IPS DF 4.7 (cell line): ENCODE results near the gene OR2F1.
"Not testable (repeated sequence)": the region's sequence is repeated elsewhere in the genome, so short reads cannot be mapped to it uniquely, and the experiment has no call there.

ENCODE experiments used
- DNase-seq: peaks from one replicate; pipeline ENCODE4 v3.0.0-alpha.2; 2013; ENCODE audit warnings: low spot score; ENCODE audit errors: extremely low read depth

OR2F1 gene

GRCh38 chr7:144006692-144007042 is 52.0 kb downstream of the OR2F1 start:
- DNase-seq, result no peak

- DNase-seq, result no peak
Measured at GRCh38 chr7:144009361-144009760, 54.7 kb downstream of the OR2F1 start.

GRCh38 chr7:144010061-144010460 is 55.4 kb downstream of the OR2F1 start:
- not testable (repeated sequence) for DNase-seq

- not testable (repeated sequence) for DNase-seq
Measured at GRCh38 chr7:144010821-144011220, 56.2 kb downstream of the OR2F1 start.

- no peak for DNase-seq
Measured at GRCh38 chr7:144011458-144012230, 57.0 kb downstream of the OR2F1 start.
